ENCODE data around the gene DSPP.

The DSPP gene

GRCh38 chr4:87644286-87644685 is 36.0 kb downstream of the DSPP start:
- Histone ChIP-seq H3K36me3 (ENCODE audit: insufficient read depth) (no peaks in the 10 kb centered on the region), H2AFZ (ENCODE audit: low read depth) (no peak overlapping the region), H3K27me3 (ENCODE audit: insufficient read depth, low read depth) (no peaks in the 10 kb centered on the region), H3K27ac (no peak overlapping the region), H3K4me1 (ENCODE audit: low read depth, poor library complexity, severe bottlenecking) (no peaks in the 10 kb centered on the region), H3K9ac (no peak overlapping the region), H3K4me2 (no peak overlapping the region), H3K4me3 (IDR thresholded peaks at IDR 0.05; ENCODE audit: insufficient read depth, low read depth, low read length) (no peak overlapping the region), H3K79me2 (ENCODE audit: insufficient read depth, low read depth) (no peaks in the 10 kb centered on the region), H4K20me1 (ENCODE audit: insufficient read depth) (no peaks in the 10 kb centered on the region)
- no peak for TF ChIP-seq CTCF (conservative IDR thresholded peaks at IDR 0.05; ENCODE audit: low read depth, low read length)

DNA sequence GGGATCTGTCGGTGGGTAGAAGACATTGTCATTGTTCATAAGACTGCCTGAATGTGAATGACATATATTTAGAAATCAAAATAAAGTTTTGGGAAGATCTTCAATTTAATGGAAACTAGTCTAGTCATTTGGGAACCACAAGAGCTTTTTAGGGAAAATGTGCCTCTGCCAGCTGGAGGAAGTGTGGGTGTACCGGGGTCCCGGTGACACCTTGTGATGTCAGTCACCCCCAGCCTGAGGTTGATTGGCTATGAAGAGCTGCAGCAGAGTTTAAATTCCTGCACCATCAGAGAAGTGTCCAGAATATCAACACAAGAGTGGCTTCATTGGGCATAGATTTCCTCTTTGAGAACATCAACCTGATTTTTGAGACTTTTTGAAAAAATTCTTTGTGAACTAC is 41.7 kb downstream of the DSPP start, which contains the start of gene DMP1:
DMP1 (plus strand) TSS at position 301 of the 400 bp plus-strand sequence. CDS start 6,213 bp downstream, outside the sequence.
- Histone ChIP-seq H3K4me3 (IDR thresholded peaks at IDR 0.05; ENCODE audit: insufficient read depth, low read depth, low read length) (no peak within 1 kb of the TSS), H3K27me3 (ENCODE audit: insufficient read depth, low read depth) (no peaks in the 10 kb centered on the region), H3K79me2 (ENCODE audit: insufficient read depth, low read depth) (no peaks in the 10 kb centered on the region), H2AFZ (ENCODE audit: low read depth) (no peak within 1 kb of the TSS), H3K9ac (no peak within 1 kb of the TSS), H3K4me1 (ENCODE audit: low read depth, poor library complexity, severe bottlenecking) (peaks cover 14% of the 10 kb centered on the region), H3K4me2 (no peak within 1 kb of the TSS), H3K27ac (no peak within 1 kb of the TSS), H3K36me3 (ENCODE audit: insufficient read depth) (no peaks in the 10 kb centered on the region), H4K20me1 (ENCODE audit: insufficient read depth) (no peaks in the 10 kb centered on the region)
- no peak for TF ChIP-seq CTCF (conservative IDR thresholded peaks at IDR 0.05; ENCODE audit: low read depth, low read length)

GRCh38 chr4:87650938-87651337 is 42.6 kb downstream of the DSPP start:
- no peaks in the 10 kb centered on the region for H4K20me1 ChIP-seq (ENCODE audit: insufficient read depth)
- H3K9ac ChIP-seq, result no peak overlapping the region
- peaks cover 14% of the 10 kb centered on the region for H3K4me1 ChIP-seq (ENCODE audit: low read depth, poor library complexity, severe bottlenecking)
- H3K36me3 ChIP-seq (ENCODE audit: insufficient read depth), result no peaks in the 10 kb centered on the region
- H3K4me3 ChIP-seq (IDR thresholded peaks at IDR 0.05; ENCODE audit: insufficient read depth, low read depth, low read length), result no peak overlapping the region
- no peak overlapping the region for H2AFZ ChIP-seq (ENCODE audit: low read depth)
- H3K79me2 ChIP-seq (ENCODE audit: insufficient read depth, low read depth), result no peaks in the 10 kb centered on the region
- no peaks in the 10 kb centered on the region for H3K27me3 ChIP-seq (ENCODE audit: insufficient read depth, low read depth)
- TF ChIP-seq CTCF (conservative IDR thresholded peaks at IDR 0.05; ENCODE audit: low read depth, low read length), result no peak
- no peak overlapping the region for H3K27ac ChIP-seq
- no peak overlapping the region for H3K4me2 ChIP-seq

DNA sequence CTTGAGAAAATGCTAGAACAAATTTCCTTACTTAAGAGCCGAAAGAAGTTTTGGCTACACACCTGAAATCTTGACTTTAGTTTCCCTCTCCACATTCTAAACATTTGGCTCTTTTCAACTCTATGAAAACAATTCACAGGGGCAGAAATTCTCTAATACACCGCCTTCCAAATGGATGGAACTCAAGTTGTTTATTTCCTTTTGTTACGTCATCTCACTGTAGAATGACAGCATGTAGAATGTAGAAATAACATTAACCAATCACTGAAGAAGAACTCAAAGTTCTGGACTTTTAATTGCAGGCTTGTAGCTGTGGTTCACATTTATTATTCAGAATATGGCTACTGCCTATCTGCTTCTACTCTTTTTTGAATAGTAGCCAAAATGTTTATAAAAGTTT is 43.6 kb downstream of the DSPP start:
- no peak overlapping the region for H3K9ac ChIP-seq
- H3K79me2 ChIP-seq (ENCODE audit: insufficient read depth, low read depth), result no peaks in the 10 kb centered on the region
- H3K36me3 ChIP-seq (ENCODE audit: insufficient read depth), result no peaks in the 10 kb centered on the region
- H4K20me1 ChIP-seq (ENCODE audit: insufficient read depth), result no peaks in the 10 kb centered on the region
- no peak overlapping the region for H3K4me2 ChIP-seq
- TF ChIP-seq CTCF (conservative IDR thresholded peaks at IDR 0.05; ENCODE audit: low read depth, low read length), result no peak
- H3K4me1 ChIP-seq (ENCODE audit: low read depth, poor library complexity, severe bottlenecking), result peaks cover 14% of the 10 kb centered on the region
- H3K27ac ChIP-seq, result no peak overlapping the region
- H2AFZ ChIP-seq (ENCODE audit: low read depth), result no peak overlapping the region
- no peaks in the 10 kb centered on the region for H3K27me3 ChIP-seq (ENCODE audit: insufficient read depth, low read depth)
- no peak overlapping the region for H3K4me3 ChIP-seq (IDR thresholded peaks at IDR 0.05; ENCODE audit: insufficient read depth, low read depth, low read length)
